GM13977 (cell line): ENCODE data around the gene HDAC9.

Source experiments
- DNase-seq: peaks from one replicate; pipeline ENCODE4 v3.0.0; 2012; ENCODE audit warnings: low spot score
- CTCF ChIP-seq: IDR thresholded peaks from 2 replicates; pipeline ENCODE4 v1.5.1; 2012; ENCODE audit warnings: mild to moderate bottlenecking, control low read depth; ENCODE audit not compliant: insufficient read depth; ENCODE audit errors: extremely low read depth, missing control alignments
- in situ Hi-C: fragments of 300-500 bp; cut with MboI; formaldehyde crosslinking; loops from one replicate; pipeline ENCODE4 v1.12.0; 2022; ENCODE audit warnings: low sequenced_read_pairs, low pct_unique_long_range_greater_than_20kb, mixed read lengths, inconsistent platforms; ENCODE audit not compliant: unreplicated experiment

Gene HDAC9

GRCh38 chr7:18488049-18488448 lies 7.5 kb upstream of the HDAC9 start:
- DNase-seq = no peak
- in situ Hi-C loops = no loop called here
- TF ChIP-seq CTCF = no peak

DNA sequence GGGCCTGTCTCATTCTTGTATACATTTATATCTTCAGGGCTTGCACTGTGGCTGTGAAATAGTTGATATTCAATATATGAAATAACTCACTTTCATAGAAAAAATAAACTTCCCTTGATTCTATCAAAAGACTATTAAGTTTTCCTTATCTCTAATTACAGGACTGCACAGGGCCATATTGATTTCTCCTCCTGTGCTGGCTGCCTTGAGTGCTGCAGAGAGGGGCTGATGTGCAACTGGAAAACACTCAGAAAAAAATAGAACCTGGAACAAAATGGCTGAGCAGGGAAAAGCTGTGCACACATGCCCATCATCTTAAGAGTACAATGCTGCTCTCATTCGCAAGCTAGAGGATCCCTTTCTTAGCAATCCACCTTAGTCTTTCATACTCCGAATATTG lies 5.9 kb upstream of the HDAC9 start:
- in situ Hi-C loops = no loop called here

DNA sequence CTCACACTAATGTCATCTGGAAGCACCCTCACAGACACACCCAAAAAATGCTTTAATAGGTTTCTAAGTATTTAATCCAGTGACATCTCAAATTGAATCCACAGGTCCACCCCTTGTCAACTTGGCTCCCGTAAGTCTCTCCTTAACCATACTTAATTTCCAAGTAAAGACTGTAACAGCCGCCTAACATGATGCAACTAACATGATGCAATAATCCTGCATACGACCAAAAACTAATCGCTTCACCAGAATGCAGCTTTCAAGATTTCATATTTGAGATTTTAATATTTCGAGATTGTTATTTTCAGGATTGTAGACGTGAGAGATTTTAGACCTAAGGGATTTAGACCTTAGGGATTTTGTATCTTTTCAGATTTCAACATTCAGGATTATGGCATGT lies 3.7 kb upstream of the HDAC9 start:
- in situ Hi-C loops = no loop called here
- no peak for TF ChIP-seq CTCF
- no peak for DNase-seq

More for the DNA sequence above, 5.9 kb upstream of the HDAC9 start:
- DNase-seq = no peak
- TF ChIP-seq CTCF = no peak

DNA sequence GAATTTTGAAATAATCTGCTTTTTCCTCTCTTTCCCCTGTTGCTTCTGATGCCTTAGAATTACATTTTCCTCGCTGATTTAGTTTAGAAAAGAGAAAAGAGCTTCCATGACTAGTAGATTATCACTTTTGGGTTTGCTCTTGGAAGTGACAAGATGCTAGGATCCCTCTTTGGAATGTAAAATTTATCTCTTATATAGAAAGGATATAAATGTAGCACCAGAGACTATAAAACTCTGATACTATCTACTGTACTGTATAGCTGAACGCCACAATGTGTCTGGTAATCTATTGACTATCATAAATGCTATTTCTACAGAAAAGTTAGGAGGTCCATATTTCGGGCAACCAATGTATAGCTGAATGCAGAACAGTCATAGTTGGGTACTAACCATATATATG lies 1.1 kb upstream of the HDAC9 start:
- in situ Hi-C loops = no loop called here
- DNase-seq = no peak

DNA sequence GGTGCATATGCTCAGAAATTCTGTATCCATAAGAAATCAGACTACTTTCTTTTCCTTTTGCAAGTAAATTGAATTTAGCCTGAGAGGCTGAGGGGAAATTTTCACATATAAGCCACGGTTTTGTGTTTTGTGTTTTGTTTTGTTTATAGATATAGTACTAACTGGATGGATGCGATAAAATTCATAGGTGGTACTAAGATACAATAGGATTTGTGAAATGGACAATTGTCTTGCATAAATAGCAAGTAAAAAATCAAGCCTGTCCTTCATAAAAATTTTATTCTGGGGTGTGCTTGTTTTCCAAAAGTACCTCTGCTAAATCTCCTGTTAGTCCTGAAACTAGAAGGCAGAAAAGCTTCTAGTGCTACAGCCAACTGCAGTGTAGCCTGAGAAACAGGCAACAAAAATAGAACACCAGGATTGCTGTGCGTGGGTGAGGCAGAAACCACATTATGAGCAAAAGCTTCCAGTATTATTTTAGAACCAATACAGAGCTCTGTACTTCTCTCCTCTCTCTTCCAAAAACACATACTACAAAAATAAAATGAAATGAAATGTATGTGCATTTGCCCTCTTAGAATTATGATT lies 634 bp upstream of the HDAC9 start:
- TF ChIP-seq CTCF = no peak

More for the DNA sequence above, 1.1 kb upstream of the HDAC9 start:
- TF ChIP-seq CTCF = no peak

GRCh38 chr7:18496341-18496700 lies 772 bp downstream of the HDAC9 start:
- in situ Hi-C loops = no loop called here
- no peak for TF ChIP-seq CTCF
- no peak for DNase-seq

More for the DNA sequence above, 634 bp upstream of the HDAC9 start:
- in situ Hi-C loops = no loop called here
- no peak for DNase-seq

DNA sequence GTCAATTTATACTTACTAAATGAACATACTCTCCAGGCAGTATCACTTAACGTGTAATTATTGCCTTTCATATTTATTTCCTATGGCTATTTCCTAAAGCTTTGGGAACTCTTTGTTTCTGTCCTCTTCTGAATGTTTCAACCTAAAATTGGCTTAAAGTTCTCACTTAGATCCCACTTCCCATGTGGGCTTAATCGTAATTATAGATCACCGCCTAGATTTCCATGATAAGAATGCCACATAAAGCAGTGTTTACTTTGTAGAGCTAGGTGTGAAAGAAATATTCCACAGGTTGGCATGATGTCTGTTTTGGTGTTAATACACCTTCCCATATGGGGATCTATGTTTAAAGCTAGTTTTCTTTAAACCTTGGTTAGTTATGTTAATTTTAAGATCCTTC lies 1.5 kb downstream of the HDAC9 start:
- no peak for DNase-seq
- in situ Hi-C loops = no loop called here
- TF ChIP-seq CTCF = no peak
